ENCODE data around the gene ZFP90.
A peak's percentile ranks its signal among the peaks of the same experiment; 100 is the strongest.

The ZFP90 gene

DNA sequence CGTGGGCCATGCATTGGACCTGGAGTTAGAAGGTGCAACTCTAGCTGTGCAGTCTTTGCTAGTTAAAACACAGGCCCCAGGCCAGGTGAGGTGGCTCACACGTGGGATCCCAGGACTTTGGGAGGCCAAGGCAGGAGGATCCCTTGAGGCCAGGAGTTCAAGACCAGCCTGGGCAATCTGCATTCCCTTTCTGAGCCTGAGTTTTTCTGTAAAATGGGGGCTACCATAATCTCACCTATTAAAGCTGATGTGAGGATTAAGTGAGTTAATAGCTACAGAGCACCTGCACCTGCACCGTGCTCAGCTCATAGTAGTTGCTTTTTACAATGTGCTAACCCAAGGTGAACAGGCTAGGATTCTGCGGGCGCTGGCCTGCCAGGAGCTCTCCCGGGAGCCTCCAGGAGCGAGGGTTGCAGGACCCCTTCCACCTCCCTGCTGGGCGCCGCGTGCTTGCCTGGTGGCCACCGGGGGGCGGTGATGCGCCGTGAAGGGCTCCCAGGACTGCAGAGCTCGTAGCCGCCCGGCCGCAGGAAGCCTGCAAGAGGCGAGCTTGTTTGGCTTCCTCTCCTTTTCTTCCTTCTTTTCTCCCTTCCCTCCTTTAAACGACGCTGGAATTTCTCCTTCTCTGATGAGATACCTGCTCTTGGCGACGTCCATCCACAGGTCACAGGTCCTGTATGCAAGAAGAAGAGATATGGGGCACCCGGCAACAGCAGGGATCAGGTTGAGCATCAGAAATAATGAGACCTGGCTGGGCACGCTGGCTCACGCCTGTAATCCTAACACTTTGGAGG, 51.3 kb downstream of the ZFP90 start:
- peak; percentile 12 to 78 for DNase-seq

DNA sequence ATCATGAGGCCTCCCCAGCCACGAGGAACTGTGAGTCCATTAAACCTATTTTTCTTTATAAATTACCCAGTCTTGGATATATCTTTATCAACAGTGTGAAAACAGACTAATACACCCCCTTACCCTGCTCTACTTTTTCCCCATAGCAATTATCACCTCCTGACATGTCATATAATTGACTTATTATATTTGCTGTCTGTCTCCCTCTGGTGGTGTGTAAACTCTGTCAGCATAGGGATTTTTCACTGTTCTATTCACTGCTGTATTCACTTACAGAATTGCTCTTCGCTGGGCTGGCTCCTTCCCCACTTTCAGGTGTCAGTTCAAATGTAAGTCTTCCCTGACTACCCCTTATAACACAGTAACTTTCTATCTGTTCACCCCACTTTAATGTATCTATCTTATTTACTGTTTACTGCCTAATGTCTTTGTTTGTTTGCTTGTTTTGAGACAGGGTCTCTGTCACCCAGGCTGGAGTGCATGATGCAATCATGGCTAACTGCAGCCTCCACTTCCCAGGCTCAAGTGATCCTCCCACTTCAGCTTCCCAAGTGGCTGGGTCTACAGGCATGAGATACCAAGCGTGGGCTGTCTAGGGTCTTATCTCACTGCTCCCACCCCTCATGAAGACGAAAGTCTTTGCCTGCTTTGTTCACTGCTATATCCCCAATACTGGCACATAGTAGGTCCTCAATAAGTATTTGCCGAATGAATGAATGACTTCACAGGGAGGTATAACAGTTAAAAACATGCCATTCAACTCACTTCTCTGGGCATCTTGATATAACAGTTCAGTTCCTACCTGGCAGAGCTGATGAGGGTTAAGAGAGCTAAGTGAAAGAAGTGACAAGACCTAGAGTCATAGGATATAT, 53.6 kb downstream of the ZFP90 start:
- peak in 1 of 2 experiments; percentile 23 for DNase-seq

DNA sequence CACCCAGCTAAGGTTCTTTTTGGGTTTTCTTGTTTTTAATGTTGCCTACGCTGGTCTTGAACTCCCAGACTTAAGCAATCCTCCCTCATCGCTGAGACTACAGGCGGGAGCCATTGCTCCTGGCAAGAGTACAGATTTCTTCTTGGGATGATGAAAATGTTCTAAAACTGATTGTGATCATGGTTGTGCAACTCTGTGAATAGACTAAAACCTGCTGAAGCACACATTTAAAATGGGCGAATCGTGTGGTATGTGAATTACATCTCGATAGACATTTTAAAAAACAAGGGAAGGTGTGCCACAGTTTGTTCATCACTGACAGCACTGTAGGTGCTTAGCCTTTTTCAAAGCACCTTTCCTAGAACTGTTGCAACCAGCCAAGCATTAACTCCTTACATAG, 57.2 kb downstream of the ZFP90 start:
- DNase-seq: no peak

DNA sequence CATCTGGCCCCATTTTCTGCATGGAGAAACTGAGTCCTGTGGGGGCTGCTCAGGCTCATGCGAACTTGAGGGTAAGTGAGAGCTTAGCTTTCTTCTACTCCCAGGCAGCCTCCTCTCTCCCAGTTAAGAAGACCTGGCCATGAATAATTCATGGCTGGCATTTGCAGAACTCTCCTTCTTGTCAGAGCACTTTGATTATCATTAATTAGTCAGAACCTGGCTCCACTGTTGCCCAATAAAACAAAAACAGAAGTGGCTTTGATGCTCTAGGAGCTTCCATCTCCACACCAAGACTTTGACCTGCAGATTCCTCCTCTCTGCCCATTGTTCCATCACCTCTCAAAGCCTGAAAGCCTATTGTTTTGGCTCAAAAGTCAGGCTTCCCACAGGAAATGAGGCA, 60.5 kb downstream of the ZFP90 start:
- no peak for DNase-seq

DNA sequence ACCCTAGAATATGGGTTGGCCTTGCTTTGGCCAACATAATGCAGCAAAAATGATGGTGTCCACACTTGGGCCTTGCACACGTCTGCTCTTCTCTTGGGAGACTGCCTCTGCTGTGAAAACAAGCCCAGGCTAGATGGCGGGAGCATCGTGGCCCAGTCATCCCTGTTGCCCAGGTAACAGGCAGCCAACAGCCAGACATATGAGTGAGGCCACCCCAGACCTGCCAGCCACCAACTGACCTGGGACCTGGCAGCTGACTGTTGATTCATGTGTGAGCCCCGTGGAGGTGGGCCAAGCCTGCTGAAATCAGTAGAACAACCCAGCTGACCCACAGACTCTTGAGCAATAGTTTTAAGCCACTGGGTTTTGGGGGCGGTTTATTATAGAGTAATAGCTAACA, 66.7 kb downstream of the ZFP90 start:
- no peak for DNase-seq

DNA sequence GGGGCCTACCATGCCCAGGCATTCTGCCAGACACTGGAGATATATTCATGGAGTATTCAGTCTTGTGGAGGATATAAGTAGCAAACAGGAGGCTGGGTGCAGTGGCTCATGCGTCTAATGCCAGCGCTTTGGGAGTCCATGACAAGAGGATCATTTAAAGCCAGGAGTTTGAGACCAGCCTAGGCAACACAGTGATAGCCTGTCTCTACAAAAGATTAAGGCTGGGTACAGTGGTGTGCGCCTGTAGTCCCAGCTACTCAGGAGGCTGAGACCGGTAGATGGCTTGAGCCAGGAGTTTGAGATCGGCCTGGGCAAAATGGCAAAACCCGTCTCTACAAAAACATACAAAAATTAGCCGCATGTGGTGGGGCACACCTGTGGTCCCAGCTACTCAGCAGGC, 68.4 kb downstream of the ZFP90 start:
- DNase-seq: no peak

DNA sequence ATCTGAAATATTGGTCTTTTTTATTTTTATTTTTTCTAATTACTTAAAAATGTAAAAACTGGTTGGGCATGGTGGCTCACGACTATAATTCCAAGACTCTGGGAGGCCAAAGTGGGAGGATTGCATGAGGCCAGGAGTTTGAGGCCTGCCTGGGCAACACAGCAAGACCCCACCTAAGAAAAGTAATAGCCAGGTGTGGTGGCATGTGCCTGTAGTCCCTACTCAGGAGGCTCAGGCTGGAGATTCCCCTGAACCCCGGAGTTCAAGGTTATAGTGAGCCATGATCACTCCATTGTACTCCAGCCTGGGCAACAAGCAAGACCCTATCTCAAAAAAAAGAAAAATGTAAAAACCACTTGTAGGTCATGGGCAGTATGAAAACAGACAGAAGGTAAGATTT, 69.2 kb downstream of the ZFP90 start:
- no peak for DNase-seq

DNA sequence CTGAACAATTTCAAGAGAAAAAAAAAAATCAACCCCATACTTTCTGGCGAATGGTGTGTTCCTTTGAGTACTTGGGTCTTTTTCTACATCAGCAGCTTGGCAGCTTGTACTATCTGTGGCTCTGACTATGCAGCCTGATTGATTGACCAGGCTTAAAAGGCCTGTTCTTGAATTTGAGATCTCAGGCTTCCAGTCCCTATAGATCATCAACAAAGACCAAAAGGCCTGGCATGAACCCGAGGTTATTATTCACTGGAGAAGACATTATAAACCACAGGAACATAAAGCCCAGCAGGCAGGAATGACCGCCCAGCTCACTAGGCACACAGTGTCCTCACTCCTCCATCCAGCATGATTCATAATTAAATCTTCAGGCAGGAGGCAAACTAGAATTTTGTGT, 73.9 kb downstream of the ZFP90 start:
- DNase-seq: no peak

DNA sequence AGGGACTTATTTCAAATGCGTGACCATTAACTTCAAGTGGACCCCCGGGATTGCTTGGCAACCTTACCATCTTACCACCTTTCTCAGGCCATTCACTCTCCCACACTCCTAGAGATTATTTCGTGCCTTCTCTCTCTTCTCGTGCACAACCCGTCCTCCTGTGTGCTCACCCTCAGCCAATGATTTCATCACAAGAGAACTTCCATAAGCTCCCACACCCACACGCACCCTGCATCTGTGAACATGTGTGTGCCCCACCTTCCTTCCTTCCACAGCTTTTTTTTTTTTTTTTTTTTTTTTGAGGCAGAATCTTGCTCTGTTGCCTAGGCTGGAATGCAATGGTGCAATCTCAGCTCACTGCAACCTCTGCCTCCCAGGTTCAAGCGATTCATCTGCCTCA, 78.6 kb downstream of the ZFP90 start:
- DNase-seq: no peak

All from NCI-H526 (cell line).